Measurements from ENCODE around the gene CEACAM19.
A peak's percentile ranks its signal among the peaks of the same experiment; 100 is the strongest.
"Not testable (repeated sequence)": the region's sequence is repeated elsewhere in the genome, so short reads cannot be mapped to it uniquely, and the experiment has no call there.

Gene CEACAM19

GRCh38 chr19:44702551-44703176, 31.4 kb downstream of the CEACAM19 start:
- DNase-seq (ENCODE audit: low read depth) = peak; percentile 86

- DNase-seq (ENCODE audit: low read depth) = no peak
Observed at GRCh38 chr19:44703336-44704078, 32.2 kb downstream of the CEACAM19 start.

GRCh38 chr19:44704982-44705381, 33.7 kb downstream of the CEACAM19 start:
- DNase-seq (ENCODE audit: low read depth) = no peak

- no peak for DNase-seq (ENCODE audit: low read depth)
Observed at GRCh38 chr19:44705502-44706010, 34.3 kb downstream of the CEACAM19 start.

GRCh38 chr19:44706506-44707236, 35.4 kb downstream of the CEACAM19 start:
- DNase-seq (ENCODE audit: low read depth) = no peak

- DNase-seq (ENCODE audit: low read depth) = no peak
Observed at GRCh38 chr19:44707794-44708193, 36.5 kb downstream of the CEACAM19 start.

- no peak for DNase-seq (ENCODE audit: low read depth)
Observed at GRCh38 chr19:44708940-44709339, 37.7 kb downstream of the CEACAM19 start.

- not testable (repeated sequence) for DNase-seq (ENCODE audit: low read depth)
Observed at GRCh38 chr19:44709434-44710266, 38.4 kb downstream of the CEACAM19 start.

- no peak for DNase-seq (ENCODE audit: low read depth)
Observed at GRCh38 chr19:44710483-44710882, 39.2 kb downstream of the CEACAM19 start.

- DNase-seq (ENCODE audit: low read depth) = no peak
Observed at GRCh38 chr19:44712864-44713515, 41.7 kb downstream of the CEACAM19 start.

- no peak for DNase-seq (ENCODE audit: low read depth)
Observed at GRCh38 chr19:44714597-44715169, 43.4 kb downstream of the CEACAM19 start.

GRCh38 chr19:44717603-44718002, 46.3 kb downstream of the CEACAM19 start:
- no peak for DNase-seq (ENCODE audit: low read depth)

GRCh38 chr19:44718441-44719261, 47.4 kb downstream of the CEACAM19 start:
- DNase-seq (ENCODE audit: low read depth) = no peak

GRCh38 chr19:44719262-44719701, 48.0 kb downstream of the CEACAM19 start:
- no peak for DNase-seq (ENCODE audit: low read depth)

- DNase-seq (ENCODE audit: low read depth) = not testable (repeated sequence)
Observed at GRCh38 chr19:44720396-44720795, 49.1 kb downstream of the CEACAM19 start.

- DNase-seq (ENCODE audit: low read depth) = no peak
Observed at GRCh38 chr19:44720945-44721344, 49.7 kb downstream of the CEACAM19 start.

- not testable (repeated sequence) for DNase-seq (ENCODE audit: low read depth)
Observed at GRCh38 chr19:44721369-44721768, 50.1 kb downstream of the CEACAM19 start.

- DNase-seq (ENCODE audit: low read depth) = peak; percentile 95
Observed at GRCh38 chr19:44722131-44723121, 51.1 kb downstream of the CEACAM19 start.

All from CMK (cell line).